Astrocyte (in vitro differentiated cells and primary cell): ENCODE measurements around the gene JMJD6. TPM values are rescaled to one million over a fixed set of nuclear protein-coding genes. Genes with fewer than 3 reads are reported as not detected.

Source experiments
- DNase-seq: peaks from one replicate; pipeline ENCODE4 v3.0.0-alpha.2; 2010; ENCODE audit warnings: low read depth
- FAIRE-seq: peaks from 2 replicates; lab custom pipeline; 2011; peaks lifted over from hg19 to GRCh38; lab: Jason Lieb, UNC
- H2AFZ ChIP-seq: 2 replicates; pipeline ENCODE4 v1.6.0; 2012; ENCODE audit warnings: low read depth, low read length, inconsistent platforms
- H3K27ac ChIP-seq: 2 replicates; pipeline ENCODE4 v1.5.1; 2011; ENCODE audit warnings: low read depth, low read length, inconsistent platforms
- H3K27me3 ChIP-seq: 2 replicates; pipeline ENCODE4 v1.6.0; 2011; ENCODE audit warnings: low read length, inconsistent platforms; ENCODE audit not compliant: insufficient read depth
- H3K36me3 ChIP-seq: 2 replicates; pipeline ENCODE4 v1.5.1; 2011; ENCODE audit warnings: low read length, inconsistent platforms; ENCODE audit not compliant: insufficient read depth
- H3K4me1 ChIP-seq: 2 replicates; pipeline ENCODE4 v1.5.1; 2011; ENCODE audit warnings: low read length, inconsistent platforms; ENCODE audit not compliant: insufficient read depth
- H3K4me2 ChIP-seq: 2 replicates; pipeline ENCODE4 v1.6.0; 2012; ENCODE audit warnings: low read length, inconsistent platforms
- H3K4me3 ChIP-seq: 2 replicates; pipeline ENCODE4 v1.5.1; 2011; ENCODE audit warnings: low read depth, mild to moderate bottlenecking, low read length, inconsistent platforms; ENCODE audit not compliant: insufficient read depth
- H3K79me2 ChIP-seq: 2 replicates; pipeline ENCODE4 v1.6.0; 2012; ENCODE audit warnings: mild to moderate bottlenecking, low read length, inconsistent platforms; ENCODE audit not compliant: insufficient read depth
- H3K9ac ChIP-seq: 2 replicates; pipeline ENCODE4 v1.6.0; 2012; ENCODE audit warnings: mild to moderate bottlenecking, low read length, inconsistent platforms
- H3K9me3 ChIP-seq: 2 replicates; pipeline ENCODE4 v1.5.1; 2012; ENCODE audit warnings: low read depth, mild to moderate bottlenecking, low read length, inconsistent platforms; ENCODE audit not compliant: insufficient read depth
- H4K20me1 ChIP-seq: 2 replicates; pipeline ENCODE4 v1.6.0; 2012; ENCODE audit warnings: low read length, inconsistent platforms; ENCODE audit not compliant: insufficient read depth
- H3K27ac Mint-ChIP-seq: one replicate; pipeline ENCODE4 v1.8.0; 2021; ENCODE audit warnings: mild to moderate bottlenecking, mixed read lengths; ENCODE audit not compliant: unreplicated experiment
- H3K27me3 Mint-ChIP-seq: one replicate; pipeline ENCODE4 v1.8.0; 2021; ENCODE audit warnings: low read depth, mixed read lengths; ENCODE audit not compliant: unreplicated experiment
- H3K36me3 Mint-ChIP-seq: one replicate; pipeline ENCODE4 v1.8.0; 2021; ENCODE audit warnings: low read depth, mixed read lengths; ENCODE audit not compliant: unreplicated experiment
- H3K4me1 Mint-ChIP-seq: one replicate; pipeline ENCODE4 v1.8.0; 2021; ENCODE audit warnings: low read depth, mixed read lengths; ENCODE audit not compliant: unreplicated experiment
- H3K4me3 Mint-ChIP-seq: one replicate; pipeline ENCODE4 v1.8.0; 2021; ENCODE audit warnings: mild to moderate bottlenecking, moderate library complexity, mixed read lengths; ENCODE audit not compliant: unreplicated experiment
- H3K9me3 Mint-ChIP-seq: one replicate; pipeline ENCODE4 v1.8.0; 2021; ENCODE audit warnings: mild to moderate bottlenecking, mixed read lengths; ENCODE audit not compliant: unreplicated experiment
- EZH2 ChIP-seq: IDR thresholded peaks from 2 replicates; pipeline ENCODE4 v1.6.1; 2012; ENCODE audit warnings: mild to moderate bottlenecking, low read length, inconsistent platforms; ENCODE audit not compliant: insufficient read depth
- total RNA-seq: library from RNA; stranded (reverse); gene quantifications from 2 replicates; pipeline ENCODE4 v1.2.1, GENCODE V29; 2021
- TF ChIP-seq, protein P1 (sequence below): IDR thresholded peaks from 2 replicates; pipeline ENCODE4 v1.5.1; 2011; ENCODE audit warnings: low read depth, mild to moderate bottlenecking, inconsistent platforms, low read length, moderate library complexity; ENCODE audit not compliant: insufficient read depth

Gene JMJD6
- total RNA-seq, 1 donor from 2014 or later: 45.5 TPM

DNA sequence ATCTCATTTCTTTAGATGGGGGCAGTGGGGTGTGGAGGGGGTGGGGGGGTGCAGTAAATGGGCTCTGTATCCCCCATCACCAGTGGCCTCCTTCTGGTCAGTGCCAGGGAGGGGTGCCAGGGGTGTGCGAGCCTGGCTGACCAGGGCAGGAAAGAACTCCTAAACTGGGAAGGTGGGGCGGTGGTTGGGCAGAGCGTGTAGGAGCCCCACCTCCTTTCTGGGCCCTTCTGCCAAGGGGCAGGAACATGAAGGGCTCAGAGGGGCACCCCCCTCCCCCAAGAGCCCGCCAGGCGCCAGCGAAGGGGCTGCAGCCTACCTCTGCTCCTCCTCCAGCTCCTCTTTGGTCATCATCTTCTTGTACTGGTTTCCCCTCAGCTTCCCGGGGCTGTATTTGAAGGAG, 41.6 kb downstream of the JMJD6 start:
- Mint-ChIP-seq H3K36me3 (peaks cover 17% of the 10 kb centered on the region), H3K9me3 (no peaks in the 10 kb centered on the region), H3K4me1 (peaks cover 35% of the 10 kb centered on the region), H3K27ac (no peak overlapping the region), H3K27me3 (no peaks in the 10 kb centered on the region), H3K4me3 (no peak overlapping the region)
- Histone ChIP-seq H4K20me1 (peaks cover 89% of the 10 kb centered on the region), H3K27ac (no peak overlapping the region), H3K9me3 (no peaks in the 10 kb centered on the region), H3K79me2 (peaks cover 34% of the 10 kb centered on the region), H3K27me3 (no peaks in the 10 kb centered on the region), H3K36me3 (peaks cover 5% of the 10 kb centered on the region), H3K4me2 (no peak overlapping the region), H2AFZ (no peak overlapping the region), H3K4me3 (no peak overlapping the region), H3K9ac (no peak overlapping the region), H3K4me1 (peaks cover 36% of the 10 kb centered on the region)
- FAIRE-seq (no peak), DNase-seq (no peak)
- TF ChIP-seq, protein P1, sequence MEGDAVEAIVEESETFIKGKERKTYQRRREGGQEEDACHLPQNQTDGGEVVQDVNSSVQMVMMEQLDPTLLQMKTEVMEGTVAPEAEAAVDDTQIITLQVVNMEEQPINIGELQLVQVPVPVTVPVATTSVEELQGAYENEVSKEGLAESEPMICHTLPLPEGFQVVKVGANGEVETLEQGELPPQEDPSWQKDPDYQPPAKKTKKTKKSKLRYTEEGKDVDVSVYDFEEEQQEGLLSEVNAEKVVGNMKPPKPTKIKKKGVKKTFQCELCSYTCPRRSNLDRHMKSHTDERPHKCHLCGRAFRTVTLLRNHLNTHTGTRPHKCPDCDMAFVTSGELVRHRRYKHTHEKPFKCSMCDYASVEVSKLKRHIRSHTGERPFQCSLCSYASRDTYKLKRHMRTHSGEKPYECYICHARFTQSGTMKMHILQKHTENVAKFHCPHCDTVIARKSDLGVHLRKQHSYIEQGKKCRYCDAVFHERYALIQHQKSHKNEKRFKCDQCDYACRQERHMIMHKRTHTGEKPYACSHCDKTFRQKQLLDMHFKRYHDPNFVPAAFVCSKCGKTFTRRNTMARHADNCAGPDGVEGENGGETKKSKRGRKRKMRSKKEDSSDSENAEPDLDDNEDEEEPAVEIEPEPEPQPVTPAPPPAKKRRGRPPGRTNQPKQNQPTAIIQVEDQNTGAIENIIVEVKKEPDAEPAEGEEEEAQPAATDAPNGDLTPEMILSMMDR: no peak
- TF ChIP-seq EZH2: no peak

- Histone ChIP-seq H3K27ac (no peak overlapping the region), H3K4me3 (no peak overlapping the region), H3K36me3 (peaks cover 5% of the 10 kb centered on the region), H3K27me3 (no peaks in the 10 kb centered on the region), H3K79me2 (peaks cover 29% of the 10 kb centered on the region), H3K9me3 (no peaks in the 10 kb centered on the region), H3K4me2 (no peak overlapping the region), H3K4me1 (peaks cover 33% of the 10 kb centered on the region), H4K20me1 (peaks cover 82% of the 10 kb centered on the region), H3K9ac (no peak overlapping the region), H2AFZ (no peak overlapping the region)
- Mint-ChIP-seq H3K27me3 (no peaks in the 10 kb centered on the region), H3K4me3 (no peak overlapping the region), H3K36me3 (peaks cover 19% of the 10 kb centered on the region), H3K4me1 (peaks cover 32% of the 10 kb centered on the region), H3K9me3 (no peaks in the 10 kb centered on the region), H3K27ac (no peak overlapping the region)
- no peak for DNase-seq
- no peak for FAIRE-seq
- TF ChIP-seq, protein P1: no peak
- TF ChIP-seq EZH2: no peak
Measured at GRCh38 chr17:76683921-76684745, 42.3 kb downstream of the JMJD6 start.
